HepG2 (cell line): ENCODE results near the gene LSM3. TPM values are rescaled to one million over a fixed set of nuclear protein-coding genes. Genes with fewer than 3 reads are reported as not detected.

Source experiments
- ATAC-seq: fragments of 200-7000 bp; cut with Tn5 transposase; 3 replicates; pipeline ENCODE4 v1.9.1; 2020; ENCODE audit warnings: mild to moderate bottlenecking, moderate library complexity
- BruUV-seq: library from RNA; stranded (reverse); fragments of 400-500 nt; replicated peaks from 2 replicates; lab custom pipeline; 2021; lab: Mats Ljungman, UMichigan
- CTCF ChIA-PET: fragments of 300-600 bp; formaldehyde crosslinking; extraction: SDS; loops from one replicate; lab custom pipeline; 2021; ENCODE audit warnings: low total read pairs, inconsistent platforms, low intra/inter-chr PET ratio; lab: Yijun Ruan, JAX
- POLR2A ChIA-PET: fragments of 350-600 bp; sonication (Branson Sonifier 250); formaldehyde crosslinking; loops from one replicate; lab custom pipeline; 2020; ENCODE audit warnings: antibody characterized with exemption, inconsistent platforms; lab: Yijun Ruan, JAX
- DNase-seq: peaks from one replicate; pipeline ENCODE4 v3.0.0-alpha.2; 2015; ENCODE audit warnings: low spot score
- FAIRE-seq: peaks from 3 replicates; lab custom pipeline; 2011; peaks lifted over from hg19 to GRCh38; lab: Jason Lieb, UNC
- H2AFZ ChIP-seq: one replicate; pipeline ENCODE4 v1.6.1; 2011; ENCODE audit warnings: low read length, inconsistent platforms
- H3K27ac ChIP-seq: fragments of 300-600 bp; 3 replicates; pipeline ENCODE4 v1.8.0; 2011; ENCODE audit warnings: mixed run types, mild to moderate bottlenecking, mixed read lengths, low read length, inconsistent platforms; ENCODE audit not compliant: insufficient read depth; ENCODE audit errors: extremely low read length
- H3K27me3 ChIP-seq, 2 experiments: fragments of 200-600 bp in 1 of 2; 2 replicates in 1 of 2; 3 replicates in 1 of 2; pipeline versions ENCODE4 v1.6.0 to v1.8.0; 2011; ENCODE audit warnings: low read length in 2 of 2, mild to moderate bottlenecking in 2 of 2, moderate library complexity in 2 of 2, inconsistent platforms in 1 of 2; ENCODE audit not compliant: insufficient read depth in 2 of 2, control insufficient read depth in 1 of 2
- H3K36me3 ChIP-seq, 2 experiments: fragments of 200-600 bp in 1 of 2; replicated peaks in 1 of 2; 2 replicates in 1 of 2; 3 replicates in 1 of 2; pipeline versions ENCODE4 v1.5.1 to v1.8.0; 2011; ENCODE audit warnings: low read length in 2 of 2, inconsistent platforms in 1 of 2; ENCODE audit not compliant: insufficient read depth in 2 of 2, control insufficient read depth in 1 of 2
- H3K4me1 ChIP-seq: 2 replicates; pipeline ENCODE4 v1.5.1; 2012; ENCODE audit warnings: low read length, inconsistent platforms; ENCODE audit not compliant: insufficient read depth
- H3K4me2 ChIP-seq: 2 replicates; pipeline ENCODE4 v1.6.0; 2011; ENCODE audit warnings: low read depth, low read length, inconsistent platforms
- H3K4me3 ChIP-seq, 3 experiments: fragments of 200-600 bp in 1 of 3; sonication (generic), shearing (Covaris generic) in 1 of 3; replicated peaks in 1 of 3; 2 replicates each; pipeline ENCODE4 v1.5.1; 2011 to 2016; ENCODE audit warnings: low read length in 3 of 3, inconsistent platforms in 2 of 3, low read depth in 2 of 3, mild to moderate bottlenecking in 2 of 3, control low read depth in 1 of 3, mixed read lengths in 1 of 3; ENCODE audit not compliant: insufficient read depth in 1 of 3
- H3K79me2 ChIP-seq: one replicate; pipeline ENCODE4 v1.6.1; 2011; ENCODE audit warnings: low read length, inconsistent platforms; ENCODE audit not compliant: insufficient read depth
- H3K9ac ChIP-seq: 2 replicates; pipeline ENCODE4 v1.6.0; 2011; ENCODE audit warnings: mild to moderate bottlenecking, low read depth, low read length, inconsistent platforms; ENCODE audit not compliant: insufficient read depth
- H3K9me3 ChIP-seq: 2 replicates; pipeline ENCODE4 v1.5.1; 2012; ENCODE audit warnings: mild to moderate bottlenecking, low read length
- H4K20me1 ChIP-seq: 2 replicates; pipeline ENCODE4 v1.6.0; 2011; ENCODE audit warnings: inconsistent platforms, mild to moderate bottlenecking, low read length, moderate library complexity; ENCODE audit not compliant: insufficient read depth
- CCAR2 ChIP-seq: fragments of 200-400 bp; formaldehyde crosslinking; optimal IDR thresholded peaks from 2 replicates; pipeline ENCODE3; 2018; ENCODE audit warnings: low read depth, mild to moderate bottlenecking, low read length, moderate library complexity
- CCDC6 ChIP-seq: sonication (generic); formaldehyde crosslinking; IDR thresholded peaks from 2 replicates; pipeline ENCODE4 v1.8.1; 2022; ENCODE audit warnings: mild to moderate bottlenecking, missing genetic modification reagents, moderate library complexity
- DPF2 ChIP-seq: sonication (generic); formaldehyde crosslinking; IDR thresholded peaks from 2 replicates; pipeline ENCODE4 v1.4.0; 2020; ENCODE audit warnings: mild to moderate bottlenecking, low read depth, missing genetic modification reagents, borderline replicate concordance
- HDAC6 ChIP-seq: fragments of 200-600 bp; sonication (generic); IDR thresholded peaks from 2 replicates; pipeline ENCODE4 v1.7.0; 2017; ENCODE audit warnings: mild to moderate bottlenecking, antibody characterized with exemption, low read length, low read depth
- KDM3A ChIP-seq: IDR thresholded peaks from 2 replicates; pipeline ENCODE4 v1.6.1; 2018; ENCODE audit warnings: low read depth, missing compliant biosample characterization
- KMT2A ChIP-seq: sonication (generic); formaldehyde crosslinking; IDR thresholded peaks from 2 replicates; pipeline ENCODE4 v1.4.0; 2020; ENCODE audit warnings: missing genetic modification reagents
- MAFK ChIP-seq, 2 experiments: IDR thresholded peaks in 1 of 2; conservative IDR thresholded peaks in 1 of 2; 2 replicates each; pipeline ENCODE4 v1.6.1; 2011; ENCODE audit warnings: improper control_type of control experiment in 2 of 2, low read length in 2 of 2
- MXI1 ChIP-seq: IDR thresholded peaks from 3 replicates; pipeline ENCODE4 v1.6.1; 2012; ENCODE audit warnings: low read depth, low read length, inconsistent platforms, borderline replicate concordance
- SP140L ChIP-seq: sonication (generic); formaldehyde crosslinking; IDR thresholded peaks from 2 replicates; pipeline ENCODE4 v1.4.0; 2020; ENCODE audit warnings: missing genetic modification reagents, borderline replicate concordance
- ZFP82 ChIP-seq: sonication (generic); formaldehyde crosslinking; IDR thresholded peaks from 2 replicates; pipeline ENCODE4 v1.5.1; 2020; ENCODE audit warnings: mild to moderate bottlenecking, missing genetic modification reagents, borderline replicate concordance
- ZMAT3 ChIP-seq: sonication (generic); formaldehyde crosslinking; conservative IDR thresholded peaks from 2 replicates; pipeline ENCODE4 v1.7.0; 2021; ENCODE audit warnings: missing genetic modification reagents
- ZNF121 ChIP-seq: sonication (generic); formaldehyde crosslinking; IDR thresholded peaks from 2 replicates; pipeline ENCODE4 v1.5.0; 2020; ENCODE audit warnings: mild to moderate bottlenecking, missing genetic modification reagents
- ZNF234 ChIP-seq: sonication (generic); formaldehyde crosslinking; conservative IDR thresholded peaks from 2 replicates; pipeline ENCODE4 v1.5.1; 2020; ENCODE audit warnings: mild to moderate bottlenecking, missing genetic modification reagents
- ZNF552 ChIP-seq: sonication (generic); formaldehyde crosslinking; IDR thresholded peaks from 2 replicates; pipeline ENCODE4 v1.9.0; 2022; ENCODE audit warnings: missing genetic modification reagents, mild to moderate bottlenecking, borderline replicate concordance
- WGBS: methylation state at CpG from one replicate; pipeline ENCODE4 v1.1.6; 2017; ENCODE audit warnings: low lambda C conversion rate; 5-methylcytosine and 5-hydroxymethylcytosine counted together
- in situ Hi-C: cut with HindIII; loops from 2 replicates; pipeline ENCODE4 v1.10.0; 2017; ENCODE audit warnings: low pct_unique_long_range_greater_than_20kb; ENCODE audit not compliant: extremely low pct_ligation_motif_present
- intact Hi-C: fragments of 100-400 bp; cut with micrococcal nuclease; formaldehyde crosslinking; loops from one replicate; pipeline ENCODE4 v1.10.0; 2022; ENCODE audit not compliant: unreplicated experiment
- polyA plus RNA-seq, 8 experiments: library from polyadenylated mRNA; depleted of rRNA in 3 of 8; stranded (reverse) in 7 of 8; unstranded in 1 of 8; fragments of >200 nt; fragmentation: Illumina TruSeq in 4 of 8; extraction: Trizol in 4 of 8; gene quantifications; 2 replicates each; pipeline versions ENCODE4 v1.2.1 to v1.2.3, GENCODE V29; 2011 to 2016; ENCODE audit warnings: low read depth in 4 of 8, missing spikeins in 1 of 8, mixed read lengths in 1 of 8; ENCODE audit not compliant: insufficient read depth in 1 of 8
- total RNA-seq, 5 experiments: library from RNA; depleted of rRNA; stranded (reverse); fragments of >200 nt; fragmentation: Illumina TruSeq; extraction: Trizol; gene quantifications; 2 replicates each; pipeline ENCODE4 v1.2.3, GENCODE V29; 2016; ENCODE audit warnings: low read depth in 1 of 5
- TF ChIP-seq, protein P1 (sequence below): sonication (generic); formaldehyde crosslinking; IDR thresholded peaks from 2 replicates; pipeline ENCODE4 v1.4.0; 2020; ENCODE audit warnings: mild to moderate bottlenecking, missing genetic modification reagents, borderline replicate concordance
- TF ChIP-seq, protein P2 (sequence below): sonication (generic); formaldehyde crosslinking; IDR thresholded peaks from 2 replicates; pipeline ENCODE4 v1.8.0; 2022; ENCODE audit warnings: low read depth, missing genetic modification reagents

The LSM3 gene
- total and polyA plus RNA-seq, 2 of the 13 experiments (the other 11 are each of a cell fraction or from before 2014, with no cell fraction given) = 5.1 to 19.4 TPM

DNA sequence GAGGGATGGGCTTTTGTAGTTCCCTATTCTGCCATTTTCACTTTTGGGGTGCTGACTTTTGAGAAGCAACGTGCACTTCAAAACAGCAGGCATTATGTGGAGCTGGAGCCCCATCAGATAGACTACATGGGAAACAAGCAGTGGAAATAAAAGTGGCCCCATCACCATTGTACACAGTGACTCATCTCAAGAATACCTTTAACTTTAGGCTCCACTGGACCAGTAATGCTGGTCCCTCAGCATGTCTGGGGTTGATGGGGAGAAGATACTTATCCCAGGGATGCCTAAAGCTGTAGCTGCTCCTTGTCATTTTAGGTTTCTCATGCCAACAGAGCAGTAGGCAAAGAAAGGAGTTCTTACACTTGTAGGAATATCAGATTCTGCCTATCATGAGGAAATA lies 45.0 kb downstream of the LSM3 start:
- no TSS peak for BruUV-seq
- intact Hi-C loops = no loop called here
- 4% methylated on average over 1 of the region's 1 CpG for WGBS
- no peak overlapping the region for H3K9ac ChIP-seq
- H3K79me2 ChIP-seq = no peaks in the 10 kb centered on the region
- ATAC-seq = no peak
- no peaks in the 10 kb centered on the region for H4K20me1 ChIP-seq
- H3K4me1 ChIP-seq = peaks cover 27% of the 10 kb centered on the region
- no peak overlapping the region for H3K27ac ChIP-seq
- no peak overlapping the region for H3K4me3 ChIP-seq
- TF ChIP-seq ZMAT3 (CRISPR knock-in tag) (no peak), ZNF552 (CRISPR knock-in tag) (no peak), MXI1 (no peak), HDAC6 (no peak), ZNF234 (no peak), KDM3A (CRISPR knock-in tag) (no peak), MAFK (conservative IDR thresholded peaks at IDR 0.05 in 1 of 2, IDR thresholded peaks at IDR 0.05 in 1 of 2; ENCODE audit: low read length in 2 of 2) (no peak), CCDC6 (CRISPR knock-in tag) (no peak), SP140L (CRISPR knock-in tag) (no peak), KMT2A (CRISPR knock-in tag) (no peak), ZFP82 (CRISPR knock-in tag) (no peak), ZNF121 (no peak), DPF2 (CRISPR knock-in tag) (no peak), CCAR2 (no peak)
- TF ChIP-seq, protein P1, sequence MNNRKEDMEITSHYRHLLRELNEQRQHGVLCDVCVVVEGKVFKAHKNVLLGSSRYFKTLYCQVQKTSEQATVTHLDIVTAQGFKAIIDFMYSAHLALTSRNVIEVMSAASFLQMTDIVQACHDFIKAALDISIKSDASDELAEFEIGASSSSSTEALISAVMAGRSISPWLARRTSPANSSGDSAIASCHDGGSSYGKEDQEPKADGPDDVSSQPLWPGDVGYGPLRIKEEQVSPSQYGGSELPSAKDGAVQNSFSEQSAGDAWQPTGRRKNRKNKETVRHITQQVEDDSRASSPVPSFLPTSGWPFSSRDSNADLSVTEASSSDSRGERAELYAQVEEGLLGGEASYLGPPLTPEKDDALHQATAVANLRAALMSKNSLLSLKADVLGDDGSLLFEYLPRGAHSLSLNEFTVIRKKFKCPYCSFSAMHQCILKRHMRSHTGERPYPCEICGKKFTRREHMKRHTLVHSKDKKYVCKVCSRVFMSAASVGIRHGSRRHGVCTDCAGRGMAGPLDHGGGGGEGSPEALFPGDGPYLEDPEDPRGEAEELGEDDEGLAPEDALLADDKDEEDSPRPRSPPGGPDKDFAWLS (CRISPR knock-in tag) = no peak
- TF ChIP-seq, protein P2, sequence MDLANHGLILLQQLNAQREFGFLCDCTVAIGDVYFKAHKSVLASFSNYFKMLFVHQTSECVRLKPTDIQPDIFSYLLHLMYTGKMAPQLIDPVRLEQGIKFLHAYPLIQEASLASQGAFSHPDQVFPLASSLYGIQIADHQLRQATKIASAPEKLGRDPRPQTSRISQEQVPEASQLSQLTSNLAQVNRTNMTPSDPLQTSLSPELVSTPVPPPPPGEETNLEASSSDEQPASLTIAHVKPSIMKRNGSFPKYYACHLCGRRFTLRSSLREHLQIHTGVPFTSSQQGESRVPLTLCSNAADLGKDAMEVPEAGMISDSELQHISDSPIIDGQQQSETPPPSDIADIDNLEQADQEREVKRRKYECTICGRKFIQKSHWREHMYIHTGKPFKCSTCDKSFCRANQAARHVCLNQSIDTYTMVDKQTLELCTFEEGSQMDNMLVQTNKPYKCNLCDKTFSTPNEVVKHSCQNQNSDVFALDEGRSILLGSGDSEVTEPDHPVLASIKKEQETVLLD (CRISPR knock-in tag) = no peak
- POLR2A ChIA-PET = no interaction called here
- CTCF ChIA-PET = no interaction called here
- no peak overlapping the region for H3K4me2 ChIP-seq
- no peak for DNase-seq
- no peaks in the 10 kb centered on the region for H3K36me3 ChIP-seq
- peaks cover 0 to 3% of the 10 kb centered on the region in 2 experiments; a peak in 1 of 5 replicates for H3K27me3 ChIP-seq
- no peak overlapping the region for H2AFZ ChIP-seq
- in situ Hi-C loops = no loop called here
- FAIRE-seq = no peak
- H3K9me3 ChIP-seq = no peaks in the 10 kb centered on the region
